ENCODE results near the gene FEM1B.

GRCh38 chr15:68330901-68331300, 53.4 kb downstream of the FEM1B start:
- no peak for TF ChIP-seq POLR2A (IDR thresholded peaks at IDR 0.05; ENCODE audit: low read length)
- no peak for TF ChIP-seq GATA1 (IDR thresholded peaks at IDR 0.05; ENCODE audit: low read depth, low read length)

Measured in erythroblast (primary cell).